Measurements from ENCODE around the gene ANO8.
"Not testable (repeated sequence)": the region's sequence is repeated elsewhere in the genome, so short reads cannot be mapped to it uniquely, and the experiment has no call there.

Gene ANO8

GRCh38 chr19:17334414-17335409 lies at the start of gene ANO8:
ANO8 (minus strand) TSS chr19:17334855; CDS start chr19:17334670, 185 bp downstream.
- DNase-seq: peak; percentile 87

GRCh38 chr19:17380426-17381138 lies 45.9 kb upstream of the ANO8 start:
- DNase-seq: no peak

GRCh38 chr19:17379221-17379631 lies 44.6 kb upstream of the ANO8 start:
- DNase-seq: no peak

- no peak for DNase-seq
Measured at GRCh38 chr19:17378271-17378670, 43.6 kb upstream of the ANO8 start.

- DNase-seq: no peak
Measured at GRCh38 chr19:17376935-17377600, 42.4 kb upstream of the ANO8 start, which contains the start of gene PLVAP. PLVAP (minus strand) TSS chr19:17377342; CDS start chr19:17377288, 54 bp downstream.

GRCh38 chr19:17370026-17370587 lies 35.5 kb upstream of the ANO8 start:
- no peak for DNase-seq

GRCh38 chr19:17365361-17365760 lies 30.7 kb upstream of the ANO8 start:
- DNase-seq: no peak

GRCh38 chr19:17363852-17364605 lies 29.4 kb upstream of the ANO8 start:
- not testable (repeated sequence) for DNase-seq

GRCh38 chr19:17359905-17360800 lies 25.5 kb upstream of the ANO8 start:
- DNase-seq: no peak

GRCh38 chr19:17358395-17358794 lies 23.7 kb upstream of the ANO8 start:
- no peak for DNase-seq

- no peak for DNase-seq
Measured at GRCh38 chr19:17357724-17358123, 23.1 kb upstream of the ANO8 start.

GRCh38 chr19:17357078-17357666 lies 22.5 kb upstream of the ANO8 start:
- no peak for DNase-seq

- no peak for DNase-seq
Measured at GRCh38 chr19:17353386-17353785, 18.7 kb upstream of the ANO8 start.

- DNase-seq: no peak
Measured at GRCh38 chr19:17352608-17353280, 18.1 kb upstream of the ANO8 start.

GRCh38 chr19:17351815-17352435 lies 17.3 kb upstream of the ANO8 start:
- no peak for DNase-seq

- peak; percentile 17 for DNase-seq
Measured at GRCh38 chr19:17348700-17349099, 14.0 kb upstream of the ANO8 start.

GRCh38 chr19:17347877-17348276 lies 13.2 kb upstream of the ANO8 start:
- no peak for DNase-seq

GRCh38 chr19:17347361-17347760 lies 12.7 kb upstream of the ANO8 start:
- DNase-seq: no peak

GRCh38 chr19:17346109-17346671 lies 11.5 kb upstream of the ANO8 start:
- no peak for DNase-seq
